DND-41 (cell line): ENCODE results near the gene EHD1.
"Not testable (repeated sequence)": the region's sequence is repeated elsewhere in the genome, so short reads cannot be mapped to it uniquely, and the experiment has no call there.

ENCODE experiments used
- ATAC-seq: fragments of 200-7000 bp; cut with Tn5 transposase; 3 replicates; pipeline ENCODE4 v1.9.1; 2021; ENCODE audit warnings: low read depth; ENCODE audit not compliant: insufficient read depth
- DNase-seq: peaks from one replicate; pipeline ENCODE4 v3.0.0-alpha.2; 2020
- H2AFZ ChIP-seq: 2 replicates; pipeline ENCODE4 v1.6.0; 2012; ENCODE audit warnings: low read depth, low read length
- H3K27ac ChIP-seq: 2 replicates; pipeline ENCODE4 v1.5.1; 2012; ENCODE audit warnings: low read length, inconsistent platforms
- H3K27me3 ChIP-seq: fragments of 200-600 bp; sonication (generic); 2 replicates; pipeline ENCODE4 v1.6.0; 2012; ENCODE audit warnings: low read length, mild to moderate bottlenecking, inconsistent platforms; ENCODE audit not compliant: insufficient read depth, poor library complexity
- H3K36me3 ChIP-seq: 2 replicates; pipeline ENCODE4 v1.5.1; 2012; ENCODE audit warnings: low read length, inconsistent platforms; ENCODE audit not compliant: insufficient read depth
- H3K4me1 ChIP-seq: 2 replicates; pipeline ENCODE4 v1.5.1; 2012; ENCODE audit warnings: mild to moderate bottlenecking, low read length; ENCODE audit not compliant: insufficient read depth
- H3K4me2 ChIP-seq: 2 replicates; pipeline ENCODE4 v1.6.0; 2012; ENCODE audit warnings: mild to moderate bottlenecking, moderate library complexity, low read length, inconsistent platforms; ENCODE audit not compliant: insufficient read depth
- H3K4me3 ChIP-seq, 2 experiments: fragments of 200-600 bp in 1 of 2; shearing (Covaris generic) in 1 of 2; 2 replicates each; pipeline ENCODE4 v1.5.1; 2012 to 2016; ENCODE audit warnings: inconsistent platforms in 2 of 2, low read length in 2 of 2, mild to moderate bottlenecking in 2 of 2, low read depth in 1 of 2, moderate library complexity in 1 of 2
- H3K79me2 ChIP-seq: 2 replicates; pipeline ENCODE4 v1.6.0; 2012; ENCODE audit warnings: low read length, inconsistent platforms; ENCODE audit not compliant: insufficient read depth
- H3K9ac ChIP-seq: 2 replicates; pipeline ENCODE4 v1.6.0; 2012; ENCODE audit warnings: low read depth, mild to moderate bottlenecking, inconsistent platforms, low read length, moderate library complexity
- H3K9me3 ChIP-seq: 2 replicates; pipeline ENCODE4 v1.5.1; 2012; ENCODE audit warnings: low read length, moderate library complexity, mild to moderate bottlenecking, inconsistent platforms; ENCODE audit not compliant: insufficient read depth, severe bottlenecking
- H4K20me1 ChIP-seq: 2 replicates; pipeline ENCODE4 v1.6.0; 2012; ENCODE audit warnings: low read length; ENCODE audit not compliant: insufficient read depth
- CTCF ChIP-seq: IDR thresholded peaks from 2 replicates; pipeline ENCODE4 v1.5.1; 2012; ENCODE audit warnings: borderline replicate concordance, low read length, moderate library complexity, mild to moderate bottlenecking; ENCODE audit not compliant: poor library complexity, severe bottlenecking; ENCODE audit errors: extremely low read depth
- EZH2 ChIP-seq: IDR thresholded peaks from 3 replicates; pipeline ENCODE4 v1.6.1; 2012; ENCODE audit warnings: borderline replicate concordance, low read depth, mild to moderate bottlenecking, moderate library complexity, low read length, inconsistent platforms; ENCODE audit not compliant: severe bottlenecking

EHD1 gene

DNA sequence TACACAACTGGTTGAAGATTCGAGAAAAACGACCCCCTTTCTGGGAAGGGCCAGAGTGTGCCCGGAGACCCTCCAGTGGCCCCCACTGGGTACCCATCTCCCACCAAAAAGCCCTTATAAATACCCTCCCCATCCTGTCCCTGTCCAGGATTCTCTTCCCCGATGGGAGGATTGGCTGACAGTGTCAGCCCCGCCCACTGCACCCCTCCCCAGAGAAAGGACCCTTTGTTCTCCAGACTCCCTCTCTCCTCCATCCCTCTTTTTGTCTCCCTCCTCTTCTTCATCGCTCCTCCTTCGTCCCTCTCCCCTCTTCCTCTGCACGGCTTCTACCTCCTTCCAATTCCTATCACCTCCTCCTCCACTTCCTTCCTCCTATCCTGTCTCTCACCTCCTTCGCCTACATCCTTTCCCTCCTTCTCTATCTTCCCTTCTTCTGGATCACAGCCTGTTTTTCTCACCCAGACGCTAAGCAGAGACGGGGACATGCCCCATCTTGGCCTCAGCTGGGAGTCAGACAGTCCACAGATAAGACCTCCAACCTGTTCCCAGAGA lies 54.8 kb downstream of the EHD1 start:
- no peak overlapping the region for H3K4me2 ChIP-seq
- H4K20me1 ChIP-seq: no peaks in the 10 kb centered on the region
- no peaks in the 10 kb centered on the region for H3K27me3 ChIP-seq
- H3K4me1 ChIP-seq: no peaks in the 10 kb centered on the region
- H3K79me2 ChIP-seq: no peaks in the 10 kb centered on the region
- DNase-seq (no peak), ATAC-seq (no peak)
- no peaks in the 10 kb centered on the region for H3K9me3 ChIP-seq
- H3K4me3 ChIP-seq: no peak overlapping the region
- H2AFZ ChIP-seq: no peak overlapping the region; the same call in 1 of the 2 replicates
- H3K9ac ChIP-seq: no peak overlapping the region
- no peaks in the 10 kb centered on the region for H3K36me3 ChIP-seq
- TF ChIP-seq EZH2 (no peak), CTCF (no peak)
- H3K27ac ChIP-seq: no peak overlapping the region

GRCh38 chr11:64817476-64817875 lies 60.9 kb downstream of the EHD1 start:
- Histone ChIP-seq H3K4me1 (no peaks in the 10 kb centered on the region), H3K79me2 (no peaks in the 10 kb centered on the region), H3K4me2 (no peak overlapping the region), H3K27me3 (no peaks in the 10 kb centered on the region), H3K9ac (no peak overlapping the region), H3K4me3 (no peak overlapping the region), H3K9me3 (no peaks in the 10 kb centered on the region), H2AFZ (no peak overlapping the region), H3K27ac (no peak overlapping the region), H4K20me1 (no peaks in the 10 kb centered on the region), H3K36me3 (no peaks in the 10 kb centered on the region)
- DNase-seq (no peak), ATAC-seq (no peak)
- TF ChIP-seq EZH2: no peak
- no peak for TF ChIP-seq CTCF

GRCh38 chr11:64815433-64815832 lies 63.0 kb downstream of the EHD1 start:
- not testable (repeated sequence) for H3K36me3 ChIP-seq, H3K4me3 ChIP-seq, H2AFZ ChIP-seq, H3K4me2 ChIP-seq, H3K9me3 ChIP-seq, DNase-seq, H3K27me3 ChIP-seq, H3K4me1 ChIP-seq, ATAC-seq, H3K27ac ChIP-seq, H3K79me2 ChIP-seq, H4K20me1 ChIP-seq, H3K9ac ChIP-seq

GRCh38 chr11:64814712-64815187 lies 63.7 kb downstream of the EHD1 start:
- no peak overlapping the region for H3K4me3 ChIP-seq
- DNase-seq: no peak
- H3K36me3 ChIP-seq: no peaks in the 10 kb centered on the region
- TF ChIP-seq CTCF (no peak), EZH2 (no peak)
- H3K4me1 ChIP-seq: peaks cover 7% of the 10 kb centered on the region
- ATAC-seq: no peak
- no peak overlapping the region for H3K27ac ChIP-seq
- H3K27me3 ChIP-seq: no peaks in the 10 kb centered on the region
- no peak overlapping the region for H3K4me2 ChIP-seq
- H3K9ac ChIP-seq: no peak overlapping the region
- H4K20me1 ChIP-seq: no peaks in the 10 kb centered on the region
- H2AFZ ChIP-seq: no peak overlapping the region
- peaks cover 4% of the 10 kb centered on the region for H3K79me2 ChIP-seq
- no peaks in the 10 kb centered on the region for H3K9me3 ChIP-seq
